IPS DF 6.9 (cell line): ENCODE data around the gene KCNIP1.

Experiments used
- DNase-seq: peaks from one replicate; pipeline ENCODE4 v3.0.0-alpha.2; 2013; ENCODE audit warnings: low read depth, low spot score
- H3K27ac ChIP-seq: one replicate; pipeline ENCODE4 v1.5.1; 2013; ENCODE audit warnings: low read length, control low read depth
- H3K27me3 ChIP-seq: 2 replicates; pipeline ENCODE4 v1.6.1; 2013; ENCODE audit warnings: mild to moderate bottlenecking, low read length; ENCODE audit not compliant: control insufficient read depth, insufficient read depth
- H3K36me3 ChIP-seq: 2 replicates; pipeline ENCODE4 v1.6.1; 2013; ENCODE audit warnings: low read length; ENCODE audit not compliant: control insufficient read depth, insufficient read depth
- H3K4me1 ChIP-seq: 2 replicates; pipeline ENCODE4 v1.6.1; 2013; ENCODE audit warnings: low read length; ENCODE audit not compliant: control insufficient read depth, insufficient read depth
- H3K4me3 ChIP-seq: 2 replicates; pipeline ENCODE4 v1.5.1; 2013; ENCODE audit warnings: mild to moderate bottlenecking, low read length
- H3K9me3 ChIP-seq: 2 replicates; pipeline ENCODE4 v1.6.1; 2013; ENCODE audit warnings: low read length, inconsistent platforms; ENCODE audit not compliant: control insufficient read depth, insufficient read depth
- WGBS: extraction: QIAGEN DNeasy Blood & Tissue Kit; methylation state at CpG from one replicate; pipeline ENCODE4 v1.1.7; 2013; ENCODE audit warnings: mixed read lengths, missing lambda C conversion rate; ENCODE audit not compliant: insufficient read length, insufficient coverage; 5-methylcytosine and 5-hydroxymethylcytosine counted together

KCNIP1 gene

DNA sequence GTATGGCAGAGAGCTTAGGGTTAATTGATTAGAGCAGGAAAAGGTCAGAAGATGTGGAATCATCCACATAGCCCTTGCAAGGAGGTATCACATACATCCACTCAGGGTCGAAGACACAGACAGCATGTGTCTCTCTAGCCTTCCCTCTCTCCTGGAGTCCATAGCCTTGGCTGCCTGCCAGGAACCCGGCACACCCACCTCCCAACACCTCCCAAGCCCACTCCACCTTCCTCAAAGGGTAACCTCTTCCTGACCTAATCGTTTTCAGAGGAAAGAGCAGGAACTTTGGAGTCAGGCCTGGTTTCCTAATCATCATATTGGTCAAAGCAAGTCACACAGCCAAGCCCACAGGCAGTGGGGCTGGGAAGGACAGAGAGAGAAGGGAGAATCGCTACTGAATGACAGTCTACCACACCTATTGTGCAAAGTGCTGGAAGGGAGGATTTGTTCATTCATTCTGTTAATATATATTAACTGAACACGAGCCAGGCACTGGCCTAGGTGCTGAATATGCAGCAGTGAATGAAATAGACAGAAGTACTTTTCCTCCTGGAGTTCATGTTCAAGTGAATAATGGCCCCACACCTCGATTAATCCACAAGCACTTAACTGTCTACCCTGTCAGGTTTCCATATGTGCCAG lies 107.8 kb downstream of the KCNIP1 start:
- DNase-seq: no peak
- Histone ChIP-seq H3K27me3 (no peaks in the 10 kb centered on the region), H3K27ac (no peak overlapping the region), H3K9me3 (no peaks in the 10 kb centered on the region), H3K36me3 (no peaks in the 10 kb centered on the region), H3K4me3 (no peak overlapping the region), H3K4me1 (peaks cover 13% of the 10 kb centered on the region; the same call in 1 of the 2 replicates)
- no CpG with 5 or more reads among the region's 6 CpGs for WGBS

DNA sequence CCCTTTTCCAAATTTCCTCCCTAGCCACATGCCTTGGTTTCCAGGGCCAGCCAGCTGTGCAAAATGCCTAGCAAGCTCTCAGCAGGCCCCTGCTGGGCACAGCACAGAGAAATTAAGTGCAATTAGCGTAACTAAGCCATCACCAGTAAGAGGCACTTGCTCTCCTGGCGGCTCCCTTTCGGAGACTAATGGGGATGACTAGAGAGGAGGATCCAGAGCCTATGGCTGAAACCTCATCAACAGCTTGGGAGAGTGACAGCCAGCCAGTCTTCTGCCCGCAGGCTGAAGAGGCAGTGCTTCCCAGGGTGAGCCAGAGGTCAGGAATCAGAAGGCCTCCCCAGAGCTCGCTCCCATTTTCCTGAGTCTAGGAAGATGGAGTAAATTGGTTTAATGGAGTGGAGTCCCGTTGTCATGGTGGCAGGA lies 108.4 kb downstream of the KCNIP1 start:
- no peaks in the 10 kb centered on the region for H3K9me3 ChIP-seq
- peak; percentile 55 for DNase-seq
- no peaks in the 10 kb centered on the region for H3K27me3 ChIP-seq
- no peak overlapping the region for H3K4me3 ChIP-seq
- no peak overlapping the region for H3K27ac ChIP-seq
- no CpG with 5 or more reads among the region's 6 CpGs for WGBS
- H3K36me3 ChIP-seq: no peaks in the 10 kb centered on the region
- peaks cover 13% of the 10 kb centered on the region; the same call in 1 of the 2 replicates for H3K4me1 ChIP-seq

DNA sequence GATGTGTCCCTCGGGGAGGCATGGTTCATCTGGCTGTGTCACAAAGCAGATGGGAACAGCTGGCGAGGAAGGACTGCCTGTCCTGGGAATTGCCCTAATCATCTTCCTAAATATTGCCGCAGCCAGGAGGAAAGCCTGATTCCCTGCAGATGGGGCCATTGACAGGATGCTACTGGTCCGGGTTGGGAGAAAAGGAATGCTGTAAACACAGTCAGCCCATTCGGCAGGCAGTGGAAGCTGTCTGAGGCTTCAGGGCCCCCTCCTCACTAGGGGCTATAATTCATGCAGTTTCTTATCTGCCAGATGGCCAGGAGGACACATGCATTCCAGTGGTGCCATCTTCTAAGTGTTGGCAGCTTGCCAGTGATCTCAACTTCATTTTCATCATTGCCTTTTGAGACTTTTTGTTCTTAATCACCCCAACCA lies 110.3 kb downstream of the KCNIP1 start:
- WGBS: no CpG with 5 or more reads among the region's 5 CpGs
- H3K4me1 ChIP-seq: peaks cover 13% of the 10 kb centered on the region; the same call in 1 of the 2 replicates
- no peak overlapping the region for H3K4me3 ChIP-seq
- no peak overlapping the region for H3K27ac ChIP-seq
- H3K9me3 ChIP-seq: no peaks in the 10 kb centered on the region
- DNase-seq: no peak
- no peaks in the 10 kb centered on the region for H3K27me3 ChIP-seq
- H3K36me3 ChIP-seq: no peaks in the 10 kb centered on the region

DNA sequence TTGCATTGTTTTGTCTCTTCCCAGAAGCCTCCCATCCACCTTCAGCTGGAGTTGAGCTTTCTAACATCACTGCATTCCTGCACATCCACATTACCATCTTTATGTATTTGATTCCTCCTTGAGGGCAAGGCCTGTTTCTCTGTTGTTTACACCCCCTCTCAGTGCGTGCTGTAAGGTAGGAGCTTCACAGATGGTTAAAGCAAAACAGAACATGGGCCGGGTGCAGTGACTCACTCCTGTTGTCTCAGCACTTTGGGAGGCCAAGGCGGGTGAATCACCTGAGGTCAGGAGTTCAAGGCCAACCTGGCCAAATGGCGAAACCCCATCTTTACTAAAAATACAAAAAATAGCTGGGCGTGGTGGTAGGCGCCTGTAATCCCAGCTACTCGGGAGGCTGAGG lies 110.9 kb downstream of the KCNIP1 start:
- Histone ChIP-seq H3K4me1 (peaks cover 13% of the 10 kb centered on the region; the same call in 1 of the 2 replicates), H3K4me3 (no peak overlapping the region), H3K27ac (no peak overlapping the region), H3K36me3 (no peaks in the 10 kb centered on the region), H3K27me3 (no peaks in the 10 kb centered on the region), H3K9me3 (no peaks in the 10 kb centered on the region)
- no CpG with 5 or more reads among the region's 7 CpGs for WGBS
- no peak for DNase-seq

DNA sequence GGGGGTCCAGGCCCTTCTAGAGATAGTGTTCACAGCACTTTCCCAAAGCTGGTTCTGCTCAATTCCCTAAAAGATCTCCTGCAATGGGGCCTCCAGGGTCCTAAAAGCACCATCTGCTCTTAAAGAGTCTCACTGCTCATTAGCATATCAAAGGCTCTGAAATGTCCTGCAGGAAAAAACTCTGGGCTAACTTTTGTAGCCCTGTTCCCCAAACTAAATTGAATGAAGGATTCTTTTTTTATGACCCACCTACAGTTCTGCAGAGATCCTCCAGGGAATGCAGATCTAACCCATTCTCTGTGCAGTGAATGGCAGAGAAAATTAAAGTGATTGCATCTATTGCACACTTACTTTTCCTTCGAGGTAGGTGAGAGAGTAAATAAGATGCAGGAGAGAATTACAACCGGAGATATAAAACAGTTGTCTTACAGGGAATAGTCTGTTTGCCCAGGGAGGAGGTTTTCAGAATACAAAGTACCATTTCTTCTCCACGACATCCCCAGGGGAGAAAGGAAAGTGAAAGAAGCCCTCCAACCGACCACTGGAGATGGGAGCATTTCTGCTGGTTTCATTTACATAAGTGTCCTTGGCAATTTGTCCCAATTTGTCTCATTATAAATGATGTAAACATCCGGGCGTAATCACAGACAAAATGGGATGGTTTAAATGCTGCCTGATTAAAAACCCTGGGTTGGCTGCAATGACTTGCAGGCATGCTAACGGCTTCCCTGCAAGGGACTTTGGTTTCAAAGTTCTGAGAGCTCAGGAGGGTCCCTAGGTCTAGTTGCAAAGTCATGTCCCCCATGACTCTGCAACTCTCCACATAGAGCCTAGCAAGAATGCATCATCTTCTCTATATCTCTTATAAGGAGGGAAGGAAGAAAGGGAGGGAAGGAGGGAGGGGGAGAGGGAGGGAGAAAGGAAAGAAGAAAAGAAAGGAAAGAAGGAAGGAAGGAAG lies 114.0 kb downstream of the KCNIP1 start:
- no peak overlapping the region for H3K27ac ChIP-seq
- no peaks in the 10 kb centered on the region for H3K27me3 ChIP-seq
- no CpG with 5 or more reads among the region's 7 CpGs for WGBS
- no peak overlapping the region for H3K4me3 ChIP-seq
- H3K36me3 ChIP-seq: no peaks in the 10 kb centered on the region
- H3K4me1 ChIP-seq: peaks cover 1% of the 10 kb centered on the region; the same call in 1 of the 2 replicates
- DNase-seq: no peak
- no peaks in the 10 kb centered on the region for H3K9me3 ChIP-seq

DNA sequence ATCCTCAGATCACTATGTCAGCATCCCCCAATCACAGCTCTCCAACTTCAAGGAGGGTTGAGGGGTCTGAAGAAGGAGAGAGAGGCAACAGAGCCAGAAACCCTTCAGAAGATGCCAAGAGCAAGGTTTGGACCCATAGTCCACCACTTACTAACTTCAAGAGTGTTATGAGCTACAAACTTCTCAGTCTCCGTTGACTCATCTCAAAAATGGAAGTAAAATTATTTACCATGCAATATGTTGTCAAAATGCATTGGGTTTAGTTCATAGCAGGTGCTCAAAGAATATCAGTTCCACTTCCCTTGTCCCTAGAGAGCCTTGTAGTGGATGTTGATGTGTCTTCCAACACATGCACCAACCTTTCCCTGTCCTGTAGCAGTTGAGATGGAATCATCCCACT lies 116.0 kb downstream of the KCNIP1 start:
- no peak for DNase-seq
- no peaks in the 10 kb centered on the region for H3K9me3 ChIP-seq
- H3K27me3 ChIP-seq: no peaks in the 10 kb centered on the region
- no peak overlapping the region for H3K27ac ChIP-seq
- no peak overlapping the region for H3K4me3 ChIP-seq
- H3K4me1 ChIP-seq: no peaks in the 10 kb centered on the region; the same call in 1 of the 2 replicates
- WGBS: no CpG with 5 or more reads among the region's 1 CpG
- no peaks in the 10 kb centered on the region for H3K36me3 ChIP-seq

DNA sequence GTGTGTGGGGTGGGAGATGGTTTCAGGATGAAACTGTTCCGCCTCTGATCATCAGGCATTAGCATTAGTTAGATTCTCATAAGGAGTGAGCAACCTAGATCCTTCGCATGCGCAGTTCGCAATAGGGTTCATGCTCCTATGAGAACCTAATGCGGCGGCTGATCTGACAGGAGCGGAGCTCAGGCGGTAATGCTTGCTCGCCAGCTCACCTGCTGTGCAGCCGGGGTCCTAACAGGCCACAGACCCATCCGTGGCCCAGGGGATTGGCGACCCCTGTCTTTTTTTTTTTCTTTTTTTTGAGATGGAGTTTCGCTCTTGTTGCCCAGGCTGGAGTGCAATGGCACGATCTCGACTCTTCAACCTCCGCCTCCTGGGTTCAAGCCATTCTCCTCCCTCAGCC lies 119.1 kb downstream of the KCNIP1 start:
- Histone ChIP-seq H3K4me1 (peaks cover 2% of the 10 kb centered on the region), H3K9me3 (no peaks in the 10 kb centered on the region), H3K27ac (no peak overlapping the region), H3K27me3 (no peaks in the 10 kb centered on the region), H3K36me3 (no peaks in the 10 kb centered on the region), H3K4me3 (no peak overlapping the region)
- WGBS: no CpG with 5 or more reads among the region's 16 CpGs
- DNase-seq: no peak

DNA sequence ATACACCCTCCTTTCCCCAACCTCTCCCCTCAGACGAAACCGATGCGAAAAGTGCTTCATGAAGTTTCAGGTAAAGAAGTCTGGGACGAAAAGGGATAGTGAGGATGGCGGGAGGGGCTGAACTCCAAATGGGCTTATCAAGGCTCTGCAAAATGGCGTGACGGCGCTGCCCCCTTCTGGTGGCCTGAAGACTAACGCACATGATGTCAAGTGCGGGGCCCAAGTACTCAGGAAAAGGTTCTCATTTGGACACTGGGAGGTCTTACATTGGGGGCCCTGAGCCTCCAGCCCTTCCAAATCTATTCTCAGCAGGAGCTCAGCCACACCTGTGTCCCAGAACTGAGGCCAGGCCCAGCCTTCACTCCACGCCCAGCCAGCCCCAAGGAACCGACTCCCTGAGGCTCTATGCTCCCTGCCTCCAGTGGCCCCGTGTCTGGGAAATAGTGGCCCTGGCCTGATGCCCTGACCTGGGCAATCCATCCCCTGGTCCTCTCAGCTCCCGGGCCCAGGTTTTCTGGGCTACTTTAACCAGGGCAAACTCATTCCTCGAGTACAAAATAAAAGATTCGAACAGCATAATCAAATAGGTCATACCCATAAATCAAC lies 119.9 kb downstream of the KCNIP1 start:
- Histone ChIP-seq H3K9me3 (no peaks in the 10 kb centered on the region), H3K4me3 (no peak overlapping the region), H3K27ac (no peak overlapping the region), H3K36me3 (no peaks in the 10 kb centered on the region), H3K4me1 (peaks cover 2% of the 10 kb centered on the region), H3K27me3 (no peaks in the 10 kb centered on the region)
- no peak for DNase-seq
- no CpG with 5 or more reads among the region's 16 CpGs for WGBS

DNA sequence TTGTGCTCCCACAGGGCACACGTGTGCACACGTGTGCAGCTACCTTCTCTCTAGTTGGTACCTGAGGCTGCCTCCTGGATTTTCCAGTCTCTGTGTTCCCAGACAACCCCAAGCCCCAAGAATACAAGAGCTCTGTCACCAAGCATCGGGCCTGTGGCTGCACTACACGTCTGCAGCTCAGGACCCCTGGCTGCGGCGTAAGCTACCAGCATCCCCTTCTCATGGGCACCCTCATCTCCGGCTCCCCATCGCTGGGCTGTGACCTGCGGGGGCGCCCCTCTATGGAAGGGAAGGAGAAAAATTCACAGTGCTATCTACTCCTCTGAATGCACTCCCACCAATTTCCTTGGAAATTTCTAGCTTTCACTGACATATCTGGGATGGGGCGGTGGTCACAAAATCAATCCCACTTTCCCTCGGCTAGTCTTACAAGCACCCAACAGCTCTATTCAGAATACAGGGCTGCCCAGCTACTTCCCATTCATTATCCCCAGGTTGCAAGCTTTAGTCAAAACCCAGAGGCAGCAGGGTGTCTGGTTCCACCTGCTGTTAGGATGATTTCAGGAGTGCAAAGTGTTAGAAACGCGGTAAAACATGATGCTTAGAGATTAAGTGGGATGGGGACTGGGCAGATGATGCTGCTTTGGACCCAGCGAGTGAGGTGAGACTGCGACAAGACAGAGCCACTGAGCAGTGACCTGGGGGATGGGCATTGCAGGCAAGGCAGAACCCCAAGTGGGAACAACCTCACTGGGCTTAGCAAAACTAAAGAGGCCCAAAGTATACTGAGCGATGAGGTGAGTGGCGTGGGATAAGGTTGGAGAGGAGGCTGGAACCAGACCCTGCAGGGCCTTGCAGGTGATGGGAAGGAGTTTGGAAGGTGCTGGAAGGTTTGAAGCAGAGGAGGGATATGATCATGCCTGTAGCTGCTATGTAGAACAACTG lies 121.7 kb downstream of the KCNIP1 start:
- Histone ChIP-seq H3K4me3 (no peak overlapping the region), H3K27ac (no peak overlapping the region), H3K4me1 (peaks cover 2% of the 10 kb centered on the region), H3K36me3 (no peaks in the 10 kb centered on the region), H3K9me3 (no peaks in the 10 kb centered on the region), H3K27me3 (no peaks in the 10 kb centered on the region)
- no peak for DNase-seq
- no CpG with 5 or more reads among the region's 18 CpGs for WGBS
